ENCODE results near the gene NFKBIB.

- TF ChIP-seq CTCF (IDR thresholded peaks at IDR 0.05; ENCODE audit: insufficient read depth, low read length, poor library complexity, severe bottlenecking) (no peak), EZH2phosphoT487 (conservative IDR thresholded peaks at IDR 0.05; ENCODE audit: low read length) (no peak)
These were observed 28.7 kb downstream of the NFKBIB start for GRCh38 chr19:38928391-38929001.

Measured in SU-DHL-6 (cell line).